ENCODE results near the gene TNFRSF8.
A peak's percentile ranks its signal among the peaks of the same experiment; 100 is the strongest.

Gene TNFRSF8

DNA sequence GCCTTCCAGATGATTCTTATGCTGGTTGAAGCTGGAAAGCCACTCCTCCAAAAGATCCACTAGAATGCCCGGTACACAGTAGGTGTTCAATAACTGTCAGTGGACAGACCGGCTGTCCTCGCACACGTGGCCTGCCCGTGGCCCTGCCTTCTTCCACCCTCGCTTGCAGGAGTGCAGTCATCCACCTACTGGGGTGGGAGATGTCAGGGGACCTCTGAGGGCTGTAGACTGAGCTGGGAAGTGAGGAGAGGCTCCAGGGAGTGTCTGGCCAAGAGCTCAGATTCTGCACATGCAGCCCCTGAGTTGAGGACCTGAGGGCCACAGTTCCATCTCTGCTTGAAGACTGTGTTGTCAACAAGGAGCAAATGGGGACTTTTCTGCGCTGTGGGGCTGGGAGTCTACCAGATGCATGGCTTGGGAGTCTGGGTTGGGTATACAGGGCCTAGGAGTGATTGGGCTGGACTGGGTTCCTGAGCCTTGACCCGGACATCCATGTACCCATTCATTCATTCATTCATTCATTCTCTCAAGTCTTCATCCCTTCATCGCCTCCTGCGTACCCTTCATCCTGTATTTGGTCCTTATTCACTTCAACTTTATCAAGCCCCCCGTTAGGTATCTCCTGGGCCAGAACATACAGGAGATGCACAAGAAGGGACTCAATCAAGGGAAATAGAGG, 99.5 kb downstream of the TNFRSF8 start:
- DNase-seq, result no peak

DNA sequence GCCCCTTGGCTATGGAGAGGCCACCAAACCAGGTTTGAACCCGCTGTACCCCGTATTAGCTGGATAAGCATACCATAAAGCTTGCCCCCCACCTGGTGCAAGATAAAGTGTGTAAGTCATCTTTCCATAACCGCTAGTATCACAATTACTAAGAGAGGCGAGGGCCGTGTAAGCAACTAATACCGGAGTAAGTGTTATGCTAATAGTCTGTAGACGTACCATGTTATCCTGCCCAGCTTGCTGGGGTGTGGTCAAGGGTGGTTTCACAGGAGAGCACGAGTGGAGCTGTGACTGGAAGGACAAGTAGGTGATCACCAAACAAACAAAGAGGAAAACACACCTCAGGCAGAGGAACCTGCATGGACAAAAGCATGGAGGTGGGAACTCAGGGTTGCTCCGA, 100.1 kb downstream of the TNFRSF8 start:
- DNase-seq, result no peak

DNA sequence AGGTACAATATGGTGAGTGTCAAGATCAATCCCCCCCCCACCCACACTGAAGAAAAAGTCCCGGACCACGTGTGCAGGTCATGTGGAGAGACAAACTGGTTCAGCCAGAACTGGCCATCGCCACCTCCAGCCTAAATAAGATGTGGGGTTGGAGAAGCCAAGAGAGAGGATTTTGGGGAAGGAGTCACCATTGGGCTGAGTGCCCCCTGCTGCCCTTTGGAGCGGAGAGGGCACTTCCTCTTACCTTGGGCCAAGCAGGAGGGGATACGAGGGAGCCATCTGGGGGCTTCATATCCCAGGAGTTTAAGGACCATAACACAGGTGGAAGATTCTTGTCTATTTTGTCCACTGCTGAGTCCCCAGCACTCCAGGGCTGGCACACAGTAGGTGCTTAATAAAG, 101.1 kb downstream of the TNFRSF8 start:
- no peak for DNase-seq

DNA sequence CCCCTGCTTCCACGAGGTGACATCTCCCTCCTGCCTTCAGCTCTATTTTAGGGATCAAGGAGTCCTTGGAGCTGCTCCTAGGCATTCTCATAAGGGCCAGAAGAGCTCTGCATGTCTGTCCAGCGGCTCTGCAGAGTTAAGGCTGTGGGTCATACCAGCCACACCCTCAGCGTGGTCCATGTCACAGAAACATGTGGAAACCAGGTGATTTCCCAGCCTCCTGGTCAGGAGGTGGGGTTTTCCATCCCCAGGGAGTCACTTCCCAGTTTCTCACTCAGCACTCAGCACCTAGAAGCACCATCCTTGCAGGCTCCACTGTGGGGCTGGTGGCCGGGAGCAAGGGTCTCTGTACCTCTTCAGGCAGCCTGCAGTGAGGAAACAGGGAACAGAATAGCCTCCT, 102.2 kb downstream of the TNFRSF8 start:
- DNase-seq, result no peak

DNA sequence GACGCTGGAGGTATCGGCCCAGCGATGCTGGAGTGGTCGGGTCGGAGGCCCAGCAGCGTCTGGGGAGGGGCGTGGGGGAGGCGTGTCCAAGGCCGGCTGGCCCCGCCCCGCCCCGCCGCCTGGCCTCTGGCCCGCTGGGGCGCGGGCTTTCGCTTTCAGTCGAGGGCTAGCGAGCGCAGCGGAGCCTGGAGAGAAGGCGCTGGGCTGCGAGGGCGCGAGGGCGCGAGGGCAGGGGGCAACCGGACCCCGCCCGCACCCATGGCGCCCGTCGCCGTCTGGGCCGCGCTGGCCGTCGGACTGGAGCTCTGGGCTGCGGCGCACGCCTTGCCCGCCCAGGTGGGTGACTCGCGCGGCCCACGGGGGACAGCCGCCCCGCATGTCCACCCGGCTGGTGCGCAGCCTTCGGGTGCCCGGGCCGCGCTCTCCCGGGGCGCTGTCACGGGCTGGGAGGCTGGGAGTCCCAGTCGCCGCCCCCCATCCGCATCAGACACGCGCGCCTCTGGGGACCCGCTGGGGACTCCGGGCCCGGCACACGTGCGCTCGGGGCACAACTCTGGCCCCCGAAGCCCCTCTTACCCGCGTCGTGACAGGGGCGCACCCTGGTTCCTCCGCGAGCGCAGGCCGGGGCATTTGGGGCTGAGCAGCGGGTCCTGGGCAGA, 103.9 kb downstream of the TNFRSF8 start, which contains the start of gene TNFRSF1B:
TNFRSF1B (plus strand) TSS at position 158 of the 659 bp plus-strand sequence; CDS start at position 259, 101 bp downstream.
- DNase-seq, result peak; percentile 51 to 60

DNA sequence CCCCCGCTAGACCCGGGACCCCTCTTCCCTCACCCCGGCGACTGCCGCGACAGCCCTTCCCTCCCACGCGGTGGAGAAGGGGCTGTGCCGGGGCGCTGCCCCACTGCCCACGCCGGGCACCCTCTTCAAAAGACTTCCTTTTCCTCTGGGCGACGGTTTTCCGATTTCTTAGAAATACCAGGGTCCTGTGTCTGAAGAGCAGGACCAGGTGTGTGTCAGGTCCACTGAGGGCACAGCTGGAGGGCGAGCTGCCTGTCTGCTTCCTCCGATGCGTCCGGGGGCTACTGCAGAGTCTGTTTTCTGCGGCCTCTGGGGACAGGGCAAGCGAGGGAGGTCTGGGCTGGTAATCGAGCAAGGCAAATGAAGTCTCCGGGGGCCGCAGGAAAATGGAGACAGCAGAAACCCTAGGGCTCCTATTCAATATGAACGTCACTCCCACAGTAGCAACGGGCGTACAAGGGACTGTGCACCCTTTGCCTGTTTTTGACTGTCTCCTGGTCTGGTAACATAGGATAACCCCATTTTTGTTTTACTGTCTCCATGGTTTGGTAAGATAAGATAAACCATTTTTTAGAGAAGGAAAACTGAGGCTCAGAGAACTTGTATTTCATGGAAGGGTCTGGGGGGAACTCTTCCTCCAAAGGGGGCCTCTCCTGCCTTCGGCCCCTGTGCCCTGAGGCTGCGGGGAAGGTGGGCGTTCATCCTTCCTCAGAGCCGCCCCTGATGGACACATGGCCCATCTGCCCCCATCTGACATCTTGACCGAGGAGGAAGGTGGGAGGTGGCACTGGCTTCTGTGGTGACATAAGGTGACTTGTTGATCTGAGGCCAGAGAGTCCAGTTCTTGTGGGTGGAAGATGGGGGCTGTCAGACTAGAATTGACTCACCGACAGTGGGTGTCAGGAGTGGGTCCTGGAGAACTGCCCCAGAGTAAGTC, 104.7 kb downstream of the TNFRSF8 start:
- no peak for DNase-seq

DNA sequence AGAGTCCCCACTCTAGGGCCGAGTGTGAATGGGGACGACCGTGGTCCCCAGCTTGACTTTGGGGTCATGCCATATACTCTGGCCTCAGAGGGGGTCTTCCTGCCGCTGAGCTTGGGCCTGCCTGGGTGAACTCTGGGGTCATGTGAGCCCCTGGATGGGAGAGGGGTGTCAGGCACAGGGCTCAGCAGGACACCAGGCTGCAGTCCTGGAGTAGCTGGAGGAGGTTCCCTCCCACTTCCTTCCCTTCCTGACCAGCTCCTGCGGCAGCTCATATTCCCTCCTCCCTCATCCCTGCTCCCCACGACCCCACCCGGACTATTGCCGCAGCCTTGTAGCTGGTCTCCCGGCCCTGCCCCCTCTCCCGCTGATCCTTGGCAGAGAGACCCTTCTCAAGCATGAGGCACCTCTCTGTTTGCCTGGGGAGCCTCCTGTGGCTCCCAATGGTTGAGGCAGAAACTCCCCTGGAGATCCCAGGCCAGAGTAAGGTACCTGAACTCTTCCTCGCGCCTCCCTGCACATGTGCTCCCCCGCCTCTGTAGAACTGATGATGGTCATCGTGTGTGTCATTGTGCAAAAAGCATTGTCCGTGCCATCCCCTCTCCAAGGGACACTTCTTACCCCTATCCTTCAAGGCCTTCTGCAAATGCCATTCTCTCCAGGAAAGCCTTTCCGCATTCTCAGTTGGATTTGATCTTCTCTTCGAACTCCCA, 105.5 kb downstream of the TNFRSF8 start:
- no peak for DNase-seq

DNA sequence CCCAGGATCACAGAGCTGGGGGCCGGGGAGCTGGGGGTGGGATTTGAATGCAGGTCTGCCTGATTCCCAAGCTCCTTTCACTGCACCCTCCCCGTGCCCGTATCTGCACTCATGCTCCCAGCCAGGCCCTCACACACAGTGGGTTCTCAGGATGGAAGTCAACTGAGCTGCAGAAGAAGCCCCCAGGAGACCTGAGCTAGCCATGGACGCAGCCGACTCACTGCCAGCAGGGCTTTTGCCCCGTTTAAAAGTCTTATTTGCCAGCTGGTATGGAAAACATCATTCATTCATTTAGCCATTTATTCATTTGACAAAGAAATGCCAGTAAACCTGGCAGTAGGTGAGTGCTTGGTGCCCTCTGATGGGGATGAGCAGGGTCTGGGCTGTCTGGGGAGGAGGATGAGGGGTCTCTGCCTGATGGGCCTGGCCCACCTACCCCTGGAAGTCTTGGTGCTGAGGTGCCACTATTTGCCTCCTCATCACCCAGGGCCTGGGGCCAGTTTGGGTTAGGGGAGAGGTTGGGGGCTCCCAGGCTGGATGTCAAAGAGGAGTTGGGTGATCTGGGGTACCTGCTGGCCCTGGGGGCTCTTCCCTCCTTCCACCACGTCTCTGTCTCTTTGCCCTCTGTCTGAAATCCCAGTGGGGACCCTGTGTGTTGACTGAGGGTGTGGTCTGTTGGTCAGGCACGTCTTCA, 106.5 kb downstream of the TNFRSF8 start:
- DNase-seq, result no peak

DNA sequence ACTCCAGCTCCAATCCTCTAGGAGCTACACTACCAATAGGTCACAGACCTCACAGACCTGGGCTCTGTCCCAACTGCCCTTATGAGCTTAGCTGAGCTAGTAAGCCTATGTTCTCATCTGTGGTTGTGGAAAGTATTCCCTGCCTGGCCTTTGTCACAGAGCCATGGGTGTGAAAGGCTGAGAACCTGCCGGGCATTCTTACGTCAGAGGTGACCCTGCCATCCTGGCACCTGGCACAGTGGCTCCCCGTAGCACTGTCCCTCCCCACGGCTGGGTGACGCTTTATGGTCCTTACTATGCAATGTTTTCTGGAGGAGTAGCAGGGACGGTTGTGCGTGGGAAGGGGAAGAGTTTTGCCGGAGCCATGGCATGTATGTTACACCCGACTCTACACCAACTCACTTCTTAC, 107.2 kb downstream of the TNFRSF8 start:
- DNase-seq, result no peak

DNA sequence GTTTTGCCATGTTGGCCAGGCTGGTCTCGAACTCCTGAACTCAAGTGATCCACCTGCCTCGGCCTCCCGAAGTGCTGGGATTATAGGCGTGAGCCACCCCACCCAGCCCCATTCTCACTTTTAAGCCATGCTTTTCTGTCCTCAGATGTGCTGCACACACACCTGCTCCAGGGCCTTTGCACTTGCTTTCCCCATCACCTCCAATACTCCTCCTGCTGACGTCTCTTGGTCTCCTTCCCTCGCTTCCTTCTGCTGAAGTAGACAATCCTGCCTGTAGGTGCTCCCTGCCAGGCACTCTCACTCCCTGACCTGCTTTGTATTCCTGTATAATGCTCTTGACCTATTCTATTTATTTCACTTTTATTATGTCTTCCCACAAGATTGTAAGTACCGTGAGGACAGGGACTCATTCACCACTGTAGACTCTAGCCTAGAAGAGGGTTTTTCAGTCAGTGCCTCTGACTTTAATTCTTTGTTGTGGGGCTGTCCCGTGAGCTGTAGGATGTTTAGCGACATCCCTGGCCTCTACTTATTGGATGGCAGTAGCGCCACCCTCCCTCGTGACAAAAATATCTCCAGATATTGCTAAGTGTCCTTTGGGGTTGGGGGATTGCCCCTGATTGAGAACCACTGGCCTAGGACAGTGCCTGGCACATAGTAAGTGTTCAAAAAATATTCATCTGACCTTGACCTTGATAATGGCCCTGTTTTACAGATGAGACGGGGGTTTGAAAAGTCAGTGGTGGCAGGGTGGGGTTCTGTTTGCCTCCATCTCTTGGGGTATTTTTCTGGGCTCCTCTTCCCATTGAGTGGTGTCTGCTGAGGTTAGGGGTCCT, 108.3 kb downstream of the TNFRSF8 start:
- DNase-seq, result no peak

DNA sequence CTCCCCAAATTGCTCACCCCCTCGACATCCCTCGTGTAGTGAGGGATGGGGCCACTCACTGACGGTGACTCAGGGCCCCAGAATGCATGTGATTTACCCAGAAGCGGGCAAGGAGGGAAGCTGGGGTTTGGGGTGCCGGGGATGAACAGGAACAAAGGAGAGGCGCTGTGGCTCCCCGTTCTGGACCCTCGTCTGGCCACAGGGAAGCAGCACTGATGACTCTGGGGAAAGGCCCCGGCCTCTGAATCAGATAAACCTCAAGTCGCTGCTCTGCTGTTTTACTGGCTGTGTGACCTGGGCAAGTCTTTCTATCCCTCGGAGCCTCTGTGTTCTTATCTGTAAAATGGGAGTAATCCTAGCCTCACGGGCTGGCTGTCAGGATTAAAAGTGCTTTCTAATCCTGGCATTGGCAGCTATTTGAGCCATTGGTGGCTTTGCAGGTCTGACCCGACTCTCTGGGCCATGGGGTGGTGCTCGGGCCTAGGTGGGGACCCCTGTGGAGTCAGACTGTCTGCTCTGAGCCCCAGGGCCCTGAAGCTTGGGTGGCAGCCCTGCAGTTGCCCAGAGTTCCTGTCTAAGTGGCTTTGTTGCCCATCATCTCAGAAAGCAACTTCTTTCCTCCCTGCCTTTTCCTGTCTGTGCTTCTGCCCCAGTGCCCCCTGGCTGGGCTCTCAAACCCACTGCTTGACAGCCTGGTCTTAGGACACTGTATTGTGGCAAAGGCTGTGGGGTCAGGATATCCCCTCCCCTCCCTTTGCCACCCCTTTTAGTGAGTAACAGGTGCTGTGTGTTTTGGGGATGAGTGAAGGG, 109.1 kb downstream of the TNFRSF8 start:
- DNase-seq, result peak; percentile 22 to 30

DNA sequence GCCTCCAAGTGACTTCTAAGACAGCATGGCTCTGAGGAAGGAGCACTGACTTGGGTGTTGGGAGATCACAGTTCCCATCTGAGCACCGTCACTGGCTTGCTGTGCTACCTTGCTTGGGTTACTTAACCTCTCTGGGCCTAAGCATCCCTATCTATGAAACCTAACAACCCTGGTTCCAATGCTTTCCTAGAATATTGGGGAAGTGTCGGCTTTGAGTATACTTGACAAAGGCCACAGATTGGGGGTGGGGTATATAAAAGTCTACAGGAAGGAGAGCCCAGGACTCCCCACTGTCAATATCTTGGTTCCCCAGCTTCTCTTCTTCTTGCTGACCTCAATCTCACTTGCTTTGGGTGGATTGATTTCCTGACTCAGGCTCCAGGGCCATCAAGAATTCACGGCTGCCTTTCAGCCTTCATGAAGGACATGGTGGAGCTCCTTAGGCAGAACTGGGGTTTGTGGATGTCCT, 110.0 kb downstream of the TNFRSF8 start:
- no peak for DNase-seq

DNA sequence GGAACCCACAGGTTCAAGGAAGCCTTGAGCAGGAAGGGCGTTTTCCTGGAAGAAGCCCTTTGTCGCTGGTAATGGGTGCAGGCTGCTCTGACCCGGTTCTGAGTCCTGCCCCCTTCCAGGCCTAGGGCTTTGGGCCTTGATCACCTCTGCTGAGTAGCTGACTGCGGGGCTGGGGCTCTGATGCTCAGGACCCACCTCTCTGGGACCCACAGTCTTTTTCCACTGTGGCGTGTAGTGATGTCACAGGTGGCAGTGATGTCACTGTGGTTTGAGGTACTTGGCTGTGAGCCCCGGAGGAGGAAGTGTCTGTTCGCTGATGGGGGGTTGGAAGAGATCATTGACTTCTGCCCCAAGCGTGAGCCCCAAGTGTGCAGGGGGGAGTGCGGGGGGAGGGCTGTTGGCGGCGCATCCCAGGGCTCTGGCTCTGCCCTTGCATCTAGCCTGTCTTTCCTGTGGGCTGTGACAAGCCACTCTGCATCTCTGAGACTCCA, 110.6 kb downstream of the TNFRSF8 start:
- DNase-seq, result peak; percentile 94 to 95

DNA sequence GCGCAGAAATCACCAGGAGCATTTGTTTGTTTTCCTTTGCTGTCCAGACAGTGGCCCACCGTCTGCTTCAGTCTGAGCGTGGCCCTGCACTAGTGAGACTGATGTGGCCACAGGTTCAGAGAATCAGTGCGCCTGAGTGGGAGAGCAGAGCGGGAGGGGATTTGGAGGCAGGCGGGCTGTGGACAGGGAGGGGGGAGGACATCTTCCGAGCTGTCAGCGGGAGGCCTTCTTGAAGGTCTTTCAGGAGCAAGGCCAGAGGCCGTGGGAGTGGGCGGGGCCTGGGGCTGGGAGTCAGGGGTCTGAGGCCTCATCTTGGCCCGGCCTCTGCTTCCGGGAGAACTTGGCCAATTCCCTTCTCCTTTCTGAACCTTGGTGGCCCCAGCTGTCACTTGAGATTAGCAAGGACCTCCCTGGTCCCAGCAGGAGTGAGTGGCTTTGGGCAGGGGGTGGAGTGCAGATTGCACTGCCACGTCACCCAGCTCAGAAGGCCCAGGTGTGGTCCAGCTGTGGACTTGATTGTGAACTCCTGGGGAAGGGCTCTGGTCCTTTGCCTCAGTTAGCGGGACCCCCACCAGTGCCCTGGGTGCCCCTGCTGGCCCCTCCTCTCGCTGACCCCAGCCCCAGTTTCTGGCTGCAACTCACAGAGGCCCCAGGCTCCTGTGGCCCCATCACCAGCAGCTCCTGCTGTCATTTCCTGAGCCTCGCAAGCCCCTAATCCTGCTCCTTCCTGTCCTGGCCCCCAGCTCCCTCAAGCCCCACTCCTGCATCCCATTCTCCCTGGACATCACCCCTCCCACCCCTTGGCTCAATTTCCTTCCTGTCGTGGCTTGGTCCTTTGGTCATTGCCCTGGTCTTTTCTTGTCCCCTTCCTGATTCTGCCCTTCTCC, 112.1 kb downstream of the TNFRSF8 start:
- DNase-seq, result no peak

DNA sequence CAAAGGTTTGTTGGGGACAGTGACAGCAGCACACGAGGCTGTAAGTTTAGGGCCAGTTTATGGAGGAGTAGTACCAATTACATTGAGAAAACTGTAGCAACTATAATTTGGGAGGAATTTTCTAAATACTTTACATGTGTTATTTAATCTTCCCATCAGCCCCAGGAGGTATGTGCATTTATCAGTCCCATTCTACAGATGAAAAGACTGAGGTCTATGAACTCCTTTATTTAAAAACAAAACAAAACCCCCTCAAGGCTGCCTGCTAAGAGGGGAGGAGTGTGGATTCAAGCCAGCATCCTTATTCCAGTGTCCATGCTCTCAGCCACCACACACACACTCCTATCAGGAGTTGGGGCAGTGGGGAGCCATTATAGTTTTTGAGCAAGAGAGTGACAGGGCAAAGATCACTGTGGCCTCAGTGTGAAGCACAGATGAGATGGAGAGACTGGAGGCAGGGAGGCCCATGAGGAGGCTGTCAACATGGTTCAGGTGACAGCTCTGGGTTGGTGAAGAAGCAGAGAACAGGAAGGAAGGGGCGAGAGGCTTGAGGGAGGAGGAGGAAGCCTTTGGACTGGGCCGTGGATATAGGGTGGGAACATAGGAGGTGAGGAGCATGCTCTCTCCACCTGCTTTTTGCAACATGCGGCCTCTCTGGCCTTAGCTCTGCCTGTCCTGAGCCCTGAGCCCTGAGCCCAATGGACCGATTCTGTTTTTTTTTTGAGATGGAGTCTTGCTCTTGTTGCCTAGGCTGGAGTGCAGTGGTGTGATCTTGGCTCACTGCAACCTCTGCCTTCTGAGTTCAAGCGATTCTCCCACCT, 113.4 kb downstream of the TNFRSF8 start:
- DNase-seq, result no peak

DNA sequence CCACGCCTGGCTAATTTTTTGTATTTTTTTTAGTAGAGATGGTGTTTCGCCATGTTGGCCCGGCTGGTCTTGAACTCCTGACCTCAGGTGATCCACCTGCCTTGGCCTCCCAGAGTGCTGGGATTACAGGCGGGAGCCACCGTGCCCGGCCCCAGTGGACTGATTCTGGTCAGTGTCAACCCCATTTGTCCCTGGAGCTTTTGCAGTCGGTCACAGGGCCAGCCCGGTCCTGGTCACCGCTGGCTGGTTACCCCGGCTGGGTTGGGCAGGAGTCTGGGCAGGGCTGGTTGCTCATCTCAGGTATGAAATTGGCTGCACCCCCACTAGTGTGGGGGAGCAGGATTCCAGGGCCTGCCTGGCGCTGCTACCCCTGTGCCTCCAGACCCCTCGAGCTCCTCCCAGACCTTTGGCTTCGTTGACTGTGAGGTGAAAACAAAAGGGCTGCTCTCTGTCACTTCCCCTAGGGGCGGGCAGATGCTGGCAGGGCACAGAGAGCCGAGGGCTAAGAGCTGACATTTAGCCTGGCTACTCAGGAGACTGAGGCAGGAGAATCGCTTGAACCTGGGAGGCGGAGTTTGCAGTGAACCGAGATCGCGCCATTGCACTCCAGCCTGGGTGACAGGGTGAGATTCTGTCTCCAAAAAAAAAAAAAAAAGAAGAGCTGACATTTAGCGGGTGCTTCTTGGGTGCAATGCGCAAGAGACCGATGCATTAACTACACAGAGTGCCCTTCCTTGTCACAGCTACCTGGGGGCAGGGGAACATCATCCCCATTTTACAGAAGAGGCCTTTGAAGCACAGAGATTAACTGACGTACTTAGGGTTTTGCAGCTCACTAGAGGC, 114.3 kb downstream of the TNFRSF8 start:
- DNase-seq, result no peak

DNA sequence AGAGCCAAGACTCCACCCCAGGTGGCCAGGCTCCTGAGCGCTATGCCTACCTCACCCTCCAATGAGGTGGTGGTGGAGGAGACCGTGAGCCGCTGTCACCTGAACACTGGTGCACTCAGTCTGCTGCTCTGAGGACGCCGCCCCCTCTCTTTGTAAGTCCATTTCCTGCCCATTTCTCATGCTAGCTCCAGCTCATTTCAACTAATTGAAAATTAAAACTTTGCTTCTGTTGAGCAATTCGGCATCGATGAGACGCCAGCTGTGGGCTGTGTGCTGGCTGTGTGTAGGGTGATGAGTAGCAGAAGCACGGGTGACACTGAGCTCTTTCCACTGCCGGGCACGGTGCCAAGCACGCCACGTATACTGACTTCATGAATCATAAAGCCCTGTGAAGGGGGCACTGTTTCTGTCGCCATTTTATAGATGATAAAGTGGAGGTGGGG, 114.9 kb downstream of the TNFRSF8 start:
- peak; percentile 98 for DNase-seq

Measured in activated CD4-positive, alpha-beta T cell treated with anti-CD3 and anti-CD28 coated beads, Interleukin-2, amount 50 U/mL, for 4 hours (primary cell).